ENCODE measurements around the gene KLK3. TPM values are rescaled to one million over a fixed set of nuclear protein-coding genes. Genes with fewer than 3 reads are reported as not detected.

Gene KLK3
- polyA plus RNA-seq, 2 of the 4 experiments (the other 2 are of a cell fraction), result not detected

- no peak overlapping the region for H3K4me2 ChIP-seq
- H3K4me1 ChIP-seq, result peaks cover 13% of the 10 kb centered on the region; the same call in 1 of the 3 replicates
- H3K9me3 ChIP-seq, result no peaks in the 10 kb centered on the region
- POLR2A ChIA-PET, result no interaction called here
- 51% methylated on average over 8 of the region's 8 CpGs for WGBS (ENCODE audit: missing lambda C conversion rate)
- H3K4me3 ChIP-seq, result no peak overlapping the region
- DNase-seq (ENCODE audit: low read depth in 1 of 2, low spot score in 1 of 2), result no peak
- TF ChIP-seq NPAS2 (CRISPR knock-in tag; IDR thresholded peaks at IDR 0.05; ENCODE audit: borderline replicate concordance) (no peak), KDM5A (IDR thresholded peaks at IDR 0.05) (no peak), CTCF (IDR thresholded peaks at IDR 0.05) (no peak), CBX8 (IDR thresholded peaks at IDR 0.05) (no peak), FOSL2 (IDR thresholded peaks at IDR 0.05) (no peak), FOSL2 (CRISPR knock-in tag; IDR thresholded peaks at IDR 0.05) (no peak), USF2 (IDR thresholded peaks at IDR 0.05) (no peak), NR3C1 (IDR thresholded peaks at IDR 0.05) (no peak), BHLHE40 (IDR thresholded peaks at IDR 0.05; ENCODE audit: low read depth, low read length) (no peak), SREBF2 (IDR thresholded peaks at IDR 0.05) (no peak)
- TF ChIP-seq, protein P1, sequence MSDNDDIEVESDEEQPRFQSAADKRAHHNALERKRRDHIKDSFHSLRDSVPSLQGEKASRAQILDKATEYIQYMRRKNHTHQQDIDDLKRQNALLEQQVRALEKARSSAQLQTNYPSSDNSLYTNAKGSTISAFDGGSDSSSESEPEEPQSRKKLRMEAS (IDR thresholded peaks at IDR 0.05), result no peak
- TF ChIP-seq, protein P2, sequence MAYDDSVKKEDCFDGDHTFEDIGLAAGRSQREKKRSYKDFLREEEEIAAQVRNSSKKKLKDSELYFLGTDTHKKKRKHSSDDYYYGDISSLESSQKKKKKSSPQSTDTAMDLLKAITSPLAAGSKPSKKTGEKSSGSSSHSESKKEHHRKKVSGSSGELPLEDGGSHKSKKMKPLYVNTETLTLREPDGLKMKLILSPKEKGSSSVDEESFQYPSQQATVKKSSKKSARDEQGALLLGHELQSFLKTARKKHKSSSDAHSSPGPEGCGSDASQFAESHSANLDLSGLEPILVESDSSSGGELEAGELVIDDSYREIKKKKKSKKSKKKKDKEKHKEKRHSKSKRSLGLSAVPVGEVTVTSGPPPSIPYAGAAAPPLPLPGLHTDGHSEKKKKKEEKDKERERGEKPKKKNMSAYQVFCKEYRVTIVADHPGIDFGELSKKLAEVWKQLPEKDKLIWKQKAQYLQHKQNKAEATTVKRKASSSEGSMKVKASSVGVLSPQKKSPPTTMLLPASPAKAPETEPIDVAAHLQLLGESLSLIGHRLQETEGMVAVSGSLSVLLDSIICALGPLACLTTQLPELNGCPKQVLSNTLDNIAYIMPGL (CRISPR knock-in tag; IDR thresholded peaks at IDR 0.05; ENCODE audit: borderline replicate concordance), result no peak
- TF ChIP-seq, protein P3, sequence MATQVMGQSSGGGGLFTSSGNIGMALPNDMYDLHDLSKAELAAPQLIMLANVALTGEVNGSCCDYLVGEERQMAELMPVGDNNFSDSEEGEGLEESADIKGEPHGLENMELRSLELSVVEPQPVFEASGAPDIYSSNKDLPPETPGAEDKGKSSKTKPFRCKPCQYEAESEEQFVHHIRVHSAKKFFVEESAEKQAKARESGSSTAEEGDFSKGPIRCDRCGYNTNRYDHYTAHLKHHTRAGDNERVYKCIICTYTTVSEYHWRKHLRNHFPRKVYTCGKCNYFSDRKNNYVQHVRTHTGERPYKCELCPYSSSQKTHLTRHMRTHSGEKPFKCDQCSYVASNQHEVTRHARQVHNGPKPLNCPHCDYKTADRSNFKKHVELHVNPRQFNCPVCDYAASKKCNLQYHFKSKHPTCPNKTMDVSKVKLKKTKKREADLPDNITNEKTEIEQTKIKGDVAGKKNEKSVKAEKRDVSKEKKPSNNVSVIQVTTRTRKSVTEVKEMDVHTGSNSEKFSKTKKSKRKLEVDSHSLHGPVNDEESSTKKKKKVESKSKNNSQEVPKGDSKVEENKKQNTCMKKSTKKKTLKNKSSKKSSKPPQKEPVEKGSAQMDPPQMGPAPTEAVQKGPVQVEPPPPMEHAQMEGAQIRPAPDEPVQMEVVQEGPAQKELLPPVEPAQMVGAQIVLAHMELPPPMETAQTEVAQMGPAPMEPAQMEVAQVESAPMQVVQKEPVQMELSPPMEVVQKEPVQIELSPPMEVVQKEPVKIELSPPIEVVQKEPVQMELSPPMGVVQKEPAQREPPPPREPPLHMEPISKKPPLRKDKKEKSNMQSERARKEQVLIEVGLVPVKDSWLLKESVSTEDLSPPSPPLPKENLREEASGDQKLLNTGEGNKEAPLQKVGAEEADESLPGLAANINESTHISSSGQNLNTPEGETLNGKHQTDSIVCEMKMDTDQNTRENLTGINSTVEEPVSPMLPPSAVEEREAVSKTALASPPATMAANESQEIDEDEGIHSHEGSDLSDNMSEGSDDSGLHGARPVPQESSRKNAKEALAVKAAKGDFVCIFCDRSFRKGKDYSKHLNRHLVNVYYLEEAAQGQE (IDR thresholded peaks at IDR 0.05), result no peak
- CTCF ChIA-PET, result interaction anchor here (1.6 to 2.8 kb wide), 2 partner anchors 22 to 101 kb away, joined by 4 to 11 read pairs; no protein-coding TSS in a partner anchor
- no peak overlapping the region for H3K27ac ChIP-seq
- FAIRE-seq, result no peak
- ATAC-seq, result no peak
These were observed 33.1 kb upstream of the KLK3 start for GRCh38 chr19:50821622-50822021.

DNA sequence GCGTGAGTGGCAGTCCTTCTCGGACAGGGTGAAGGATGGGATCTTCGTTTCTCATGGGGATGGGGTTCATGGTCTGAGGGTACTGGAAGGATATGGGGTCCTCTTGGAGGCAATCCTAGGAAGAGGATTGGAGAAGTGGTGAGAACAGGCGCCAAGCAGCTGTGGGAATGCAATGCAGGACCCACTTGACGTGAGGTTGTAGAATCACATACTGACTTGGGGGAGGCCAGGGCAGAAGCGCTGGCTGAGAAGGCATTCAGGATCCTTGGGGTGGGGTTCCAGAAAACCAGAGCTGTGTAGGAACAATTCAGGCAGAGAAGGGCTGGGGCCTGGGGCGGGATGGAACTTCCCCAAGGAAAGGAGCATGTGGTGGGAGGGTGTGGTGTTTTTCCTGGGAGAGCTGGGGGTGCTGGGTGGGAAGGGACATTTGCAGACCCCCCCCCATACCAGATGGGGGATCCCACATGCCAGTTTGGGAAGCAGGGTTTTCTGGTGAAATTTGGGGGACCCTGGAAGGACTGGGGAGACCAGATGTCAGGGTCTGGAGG lies 32.0 kb upstream of the KLK3 start:
- TF ChIP-seq, protein P4, sequence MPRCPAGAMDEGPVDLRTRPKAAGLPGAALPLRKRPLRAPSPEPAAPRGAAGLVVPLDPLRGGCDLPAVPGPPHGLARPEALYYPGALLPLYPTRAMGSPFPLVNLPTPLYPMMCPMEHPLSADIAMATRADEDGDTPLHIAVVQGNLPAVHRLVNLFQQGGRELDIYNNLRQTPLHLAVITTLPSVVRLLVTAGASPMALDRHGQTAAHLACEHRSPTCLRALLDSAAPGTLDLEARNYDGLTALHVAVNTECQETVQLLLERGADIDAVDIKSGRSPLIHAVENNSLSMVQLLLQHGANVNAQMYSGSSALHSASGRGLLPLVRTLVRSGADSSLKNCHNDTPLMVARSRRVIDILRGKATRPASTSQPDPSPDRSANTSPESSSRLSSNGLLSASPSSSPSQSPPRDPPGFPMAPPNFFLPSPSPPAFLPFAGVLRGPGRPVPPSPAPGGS (IDR thresholded peaks at IDR 0.05), result no peak
- TF ChIP-seq MAFK (IDR thresholded peaks at IDR 0.05; ENCODE audit: partially characterized antibody), result no peak
- TF ChIP-seq KDM5A (IDR thresholded peaks at IDR 0.05), result no peak
- no peak for TF ChIP-seq BHLHE40 (IDR thresholded peaks at IDR 0.05; ENCODE audit: low read depth, low read length)
- no peak for TF ChIP-seq NR3C1 (IDR thresholded peaks at IDR 0.05)
- TF ChIP-seq CBX2 (IDR thresholded peaks at IDR 0.05; ENCODE audit: borderline replicate concordance, low read depth), result no peak
- no peak for TF ChIP-seq CEBPB (IDR thresholded peaks at IDR 0.05)
- no peak for TF ChIP-seq JUN (IDR thresholded peaks at IDR 0.05)
- TF ChIP-seq HOXB5 (CRISPR knock-in tag; IDR thresholded peaks at IDR 0.05), result no peak
- no peak for TF ChIP-seq HES2 (IDR thresholded peaks at IDR 0.05)
- TF ChIP-seq, protein P5, sequence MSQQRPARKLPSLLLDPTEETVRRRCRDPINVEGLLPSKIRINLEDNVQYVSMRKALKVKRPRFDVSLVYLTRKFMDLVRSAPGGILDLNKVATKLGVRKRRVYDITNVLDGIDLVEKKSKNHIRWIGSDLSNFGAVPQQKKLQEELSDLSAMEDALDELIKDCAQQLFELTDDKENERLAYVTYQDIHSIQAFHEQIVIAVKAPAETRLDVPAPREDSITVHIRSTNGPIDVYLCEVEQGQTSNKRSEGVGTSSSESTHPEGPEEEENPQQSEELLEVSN (IDR thresholded peaks at IDR 0.05; ENCODE audit: borderline replicate concordance, low read depth), result no peak
- ChIA-PET POLR2A (interaction anchor here (0.8 kb wide), 1 partner anchor 18 kb away, joined by 3 read pairs; no protein-coding TSS in a partner anchor), CTCF (interaction anchor here (0.9 to 1.6 kb wide), 2 partner anchors 21 to 465 kb away, joined by 3 to 4 read pairs; no protein-coding TSS in a partner anchor)
- WGBS (ENCODE audit: missing lambda C conversion rate), result 54% methylated on average over 7 of the region's 7 CpGs
- Histone ChIP-seq H3K4me2 (no peak overlapping the region), H3K27ac (no peak overlapping the region), H3K4me1 (peaks cover 12% of the 10 kb centered on the region; the same call in 1 of the 3 replicates), H3K9me3 (no peaks in the 10 kb centered on the region), H3K4me3 (no peak overlapping the region)
- FAIRE-seq, result no peak
- no peak for DNase-seq (ENCODE audit: low read depth in 1 of 2, low spot score in 1 of 2)
- no peak for ATAC-seq

All from A549 (cell line).